T-helper 17 cell (primary cell): ENCODE data around the gene PTTG1. TPM values are rescaled to one million over a fixed set of nuclear protein-coding genes. Genes with fewer than 3 reads are reported as not detected.
A peak's percentile ranks its signal among the peaks of the same experiment; 100 is the strongest.

Experiments used
- ATAC-seq: fragments of 150-1000 bp; cut with Tn5 transposase; 2 replicates; pipeline ENCODE4 v1.10.0; 2021; ENCODE audit warnings: mild to moderate bottlenecking, moderate library complexity
- DNase-seq, 3 donors: peaks; one replicate each; pipeline versions ENCODE4 v3.0.0 to v3.0.0-alpha.2; 2020 to 2021
- H3K9me3 ChIP-seq: one replicate; pipeline ENCODE4 v1.7.0; 2013; ENCODE audit warnings: low read length, mild to moderate bottlenecking; ENCODE audit not compliant: control insufficient read depth, poor library complexity, severe bottlenecking
- H3K27ac Mint-ChIP-seq: one replicate; pipeline ENCODE4 v1.8.0; 2022; ENCODE audit warnings: mild to moderate bottlenecking, moderate library complexity, mixed read lengths
- H3K27me3 Mint-ChIP-seq: one replicate; pipeline ENCODE4 v1.8.0; 2022; ENCODE audit warnings: mixed read lengths
- H3K36me3 Mint-ChIP-seq: one replicate; pipeline ENCODE4 v1.8.0; 2022; ENCODE audit warnings: low read depth, mixed read lengths
- H3K4me1 Mint-ChIP-seq: one replicate; pipeline ENCODE4 v1.8.0; 2022; ENCODE audit warnings: mild to moderate bottlenecking, mixed read lengths
- H3K4me3 Mint-ChIP-seq: one replicate; pipeline ENCODE4 v1.8.0; 2022; ENCODE audit warnings: mild to moderate bottlenecking, moderate library complexity, mixed read lengths
- total RNA-seq, 4 donors: library from RNA in 2 of 4; stranded (reverse) in 2 of 4; gene quantifications; one replicate each; pipeline ENCODE4 v1.2.3 and lab custom pipeline; 2022 to 2026

PTTG1 gene
- total RNA-seq, 2 donors from 2014 or later = 13.9 to 16.0 TPM

GRCh38 chr5:160395111-160395510 lies 26.5 kb upstream of the PTTG1 start:
- no peak overlapping the region for H3K4me3 Mint-ChIP-seq
- H3K27ac Mint-ChIP-seq = no peak overlapping the region
- DNase-seq = no peak
- ATAC-seq = no peak
- H3K36me3 Mint-ChIP-seq = no peaks in the 10 kb centered on the region
- peaks cover 7% of the 10 kb centered on the region for H3K4me1 Mint-ChIP-seq
- no peaks in the 10 kb centered on the region for H3K9me3 ChIP-seq
- H3K27me3 Mint-ChIP-seq = no peaks in the 10 kb centered on the region

GRCh38 chr5:160397492-160397891 lies 24.2 kb upstream of the PTTG1 start:
- no peak overlapping the region for H3K27ac Mint-ChIP-seq

GRCh38 chr5:160398806-160399205 lies 22.8 kb upstream of the PTTG1 start:
- no peaks in the 10 kb centered on the region for H3K27me3 Mint-ChIP-seq
- no peak for DNase-seq
- peaks cover 8% of the 10 kb centered on the region for H3K4me1 Mint-ChIP-seq
- peak overlapping the region; percentile 92 for H3K27ac Mint-ChIP-seq
- peaks cover 6% of the 10 kb centered on the region for H3K36me3 Mint-ChIP-seq
- ATAC-seq = no peak
- no peaks in the 10 kb centered on the region for H3K9me3 ChIP-seq
- H3K4me3 Mint-ChIP-seq = peak overlapping the region; percentile 87

More at GRCh38 chr5:160397492-160397891, 24.2 kb upstream of the PTTG1 start:
- DNase-seq (no peak), ATAC-seq (no peak)
- Mint-ChIP-seq H3K4me3 (no peak overlapping the region), H3K36me3 (no peaks in the 10 kb centered on the region), H3K27me3 (no peaks in the 10 kb centered on the region), H3K4me1 (peaks cover 8% of the 10 kb centered on the region)
- H3K9me3 ChIP-seq = no peaks in the 10 kb centered on the region

- H3K4me3 Mint-ChIP-seq = peak within 1 kb of the TSS; percentile 87
Measured at GRCh38 chr5:160399402-160400353, 22.0 kb upstream of the PTTG1 start, which contains the start of gene FAM200C. Gene FAM200C (minus strand): TSS chr5:160400054. CDS start chr5:160395490, 4,564 bp downstream.

GRCh38 chr5:160418561-160419457 lies 2.8 kb upstream of the PTTG1 start, which contains the start of gene SLU7:
Gene SLU7 (minus strand): TSS chr5:160419081. CDS start chr5:160415294, 3,787 bp downstream.
- peaks cover 7% of the 10 kb centered on the region for H3K36me3 Mint-ChIP-seq
- peaks cover 55% of the 10 kb centered on the region for H3K4me1 Mint-ChIP-seq
- no peaks in the 10 kb centered on the region for H3K27me3 Mint-ChIP-seq
- H3K9me3 ChIP-seq = no peaks in the 10 kb centered on the region
- DNase-seq (peak; percentile 81 to 88 (median 86)), ATAC-seq (peak; percentile 83)
- peak within 1 kb of the TSS; percentile 99 for H3K4me3 Mint-ChIP-seq
- H3K27ac Mint-ChIP-seq = peak within 1 kb of the TSS; percentile 100

More at GRCh38 chr5:160399402-160400353, 22.0 kb upstream of the PTTG1 start, which contains the start of gene FAM200C:
- H3K9me3 ChIP-seq = no peaks in the 10 kb centered on the region
- ATAC-seq (peak; percentile 78), DNase-seq (peak; percentile 23 to 55 (median 50))
- H3K36me3 Mint-ChIP-seq = peaks cover 10% of the 10 kb centered on the region
- peak within 1 kb of the TSS; percentile 92 for H3K27ac Mint-ChIP-seq
- peaks cover 8% of the 10 kb centered on the region for H3K4me1 Mint-ChIP-seq
- H3K27me3 Mint-ChIP-seq = no peaks in the 10 kb centered on the region

GRCh38 chr5:160419458-160420330 lies 2.0 kb upstream of the PTTG1 start:
- peak overlapping the region; percentile 100 for H3K27ac Mint-ChIP-seq
- DNase-seq (no peak), ATAC-seq (no peak)
- H3K9me3 ChIP-seq = no peaks in the 10 kb centered on the region
- H3K36me3 Mint-ChIP-seq = peaks cover 7% of the 10 kb centered on the region
- peaks cover 61% of the 10 kb centered on the region for H3K4me1 Mint-ChIP-seq
- H3K27me3 Mint-ChIP-seq = no peaks in the 10 kb centered on the region
- peak overlapping the region; percentile 99 for H3K4me3 Mint-ChIP-seq

- Mint-ChIP-seq H3K4me1 (peaks cover 65% of the 10 kb centered on the region), H3K27ac (peak overlapping the region; percentile 100), H3K36me3 (peaks cover 7% of the 10 kb centered on the region), H3K27me3 (no peaks in the 10 kb centered on the region), H3K4me3 (peak overlapping the region; percentile 99)
- ATAC-seq = no peak
- no peaks in the 10 kb centered on the region for H3K9me3 ChIP-seq
- no peak for DNase-seq
Measured at GRCh38 chr5:160420331-160420610, 1.4 kb upstream of the PTTG1 start.

GRCh38 chr5:160423099-160423498 lies 1.4 kb downstream of the PTTG1 start:
- peak overlapping the region; percentile 98 for H3K4me3 Mint-ChIP-seq
- H3K27ac Mint-ChIP-seq = peak overlapping the region; percentile 57
- peaks cover 2% of the 10 kb centered on the region for H3K36me3 Mint-ChIP-seq
- peaks cover 46% of the 10 kb centered on the region for H3K4me1 Mint-ChIP-seq
- ATAC-seq (no peak), DNase-seq (no peak)
- no peaks in the 10 kb centered on the region for H3K9me3 ChIP-seq
- no peaks in the 10 kb centered on the region for H3K27me3 Mint-ChIP-seq

GRCh38 chr5:160427607-160428006 lies 6.0 kb downstream of the PTTG1 start:
- DNase-seq (no peak), ATAC-seq (no peak)
- H3K9me3 ChIP-seq = no peaks in the 10 kb centered on the region
- Mint-ChIP-seq H3K27ac (no peak overlapping the region), H3K36me3 (peaks cover 3% of the 10 kb centered on the region), H3K27me3 (no peaks in the 10 kb centered on the region), H3K4me3 (no peak overlapping the region), H3K4me1 (peaks cover 22% of the 10 kb centered on the region)

- ATAC-seq (no peak), DNase-seq (no peak)
- Mint-ChIP-seq H3K4me1 (peaks cover 13% of the 10 kb centered on the region), H3K27ac (no peak overlapping the region), H3K27me3 (peaks cover 26% of the 10 kb centered on the region), H3K36me3 (peaks cover 13% of the 10 kb centered on the region), H3K4me3 (no peak overlapping the region)
- H3K9me3 ChIP-seq = no peaks in the 10 kb centered on the region
Measured at GRCh38 chr5:160432196-160432595, 10.5 kb downstream of the PTTG1 start.

GRCh38 chr5:160432787-160433186 lies 11.1 kb downstream of the PTTG1 start:
- Mint-ChIP-seq H3K27me3 (peaks cover 26% of the 10 kb centered on the region), H3K36me3 (peaks cover 13% of the 10 kb centered on the region), H3K4me3 (no peak overlapping the region), H3K4me1 (peaks cover 13% of the 10 kb centered on the region), H3K27ac (no peak overlapping the region)
- no peaks in the 10 kb centered on the region for H3K9me3 ChIP-seq
- ATAC-seq (no peak), DNase-seq (no peak)

GRCh38 chr5:160434022-160434531 lies 12.4 kb downstream of the PTTG1 start:
- peaks cover 11% of the 10 kb centered on the region for H3K36me3 Mint-ChIP-seq
- no peak for ATAC-seq
- DNase-seq = no peak
- no peaks in the 10 kb centered on the region for H3K9me3 ChIP-seq
- peaks cover 18% of the 10 kb centered on the region for H3K4me1 Mint-ChIP-seq
- H3K27ac Mint-ChIP-seq = peak overlapping the region; percentile 34
- peak overlapping the region; percentile 47 for H3K4me3 Mint-ChIP-seq
- H3K27me3 Mint-ChIP-seq = peaks cover 26% of the 10 kb centered on the region
